ENCODE data around the gene CATSPERE. TPM values are rescaled to one million over a fixed set of nuclear protein-coding genes. Genes with fewer than 3 reads are reported as not detected.

Gene CATSPERE
- total RNA-seq, 2 experiments from 2014 or later = 0.20 to 0.58 TPM

GRCh38 chr1:244628789-244629188, 167.7 kb downstream of the CATSPERE start:
- POLR2A ChIA-PET = no interaction called here
- TF ChIP-seq CTCF (IDR thresholded peaks at IDR 0.05) = no peak
- Mint-ChIP-seq H3K4me3 (no peak overlapping the region), H3K9me3 (no peaks in the 10 kb centered on the region), H3K36me3 (ENCODE audit: low read depth) (no peaks in the 10 kb centered on the region), H3K4me1 (ENCODE audit: low read depth) (no peaks in the 10 kb centered on the region), H3K27me3 (peaks cover 3% of the 10 kb centered on the region), H3K27ac (no peak overlapping the region)
- ATAC-seq = no peak
- intact Hi-C loops (cut with micrococcal nuclease) = no loop called here
- no peak for DNase-seq
- CTCF ChIA-PET = interaction anchor here (1.7 kb wide), 1 partner anchor 25 kb away, joined by 6 read pairs; no protein-coding TSS in a partner anchor

GRCh38 chr1:244633140-244633539, 172.1 kb downstream of the CATSPERE start:
- ChIA-PET CTCF (no interaction called here), POLR2A (no interaction called here)
- Mint-ChIP-seq H3K9me3 (no peaks in the 10 kb centered on the region), H3K4me3 (no peak overlapping the region), H3K27ac (no peak overlapping the region), H3K27me3 (peaks cover 3% of the 10 kb centered on the region), H3K36me3 (ENCODE audit: low read depth) (no peaks in the 10 kb centered on the region), H3K4me1 (ENCODE audit: low read depth) (no peaks in the 10 kb centered on the region)
- TF ChIP-seq CTCF (IDR thresholded peaks at IDR 0.05) = no peak
- no peak for ATAC-seq
- intact Hi-C loops (cut with micrococcal nuclease) = no loop called here
- no peak for DNase-seq

GRCh38 chr1:244634546-244634945, 173.5 kb downstream of the CATSPERE start:
- Mint-ChIP-seq H3K4me3 (no peak overlapping the region), H3K27ac (no peak overlapping the region), H3K9me3 (no peaks in the 10 kb centered on the region), H3K27me3 (peaks cover 3% of the 10 kb centered on the region), H3K4me1 (ENCODE audit: low read depth) (no peaks in the 10 kb centered on the region), H3K36me3 (ENCODE audit: low read depth) (no peaks in the 10 kb centered on the region)
- no peak for DNase-seq
- POLR2A ChIA-PET = interaction anchor here (0.6 kb wide), 1 partner anchor 361 kb away, joined by 3 read pairs; no protein-coding TSS in a partner anchor
- CTCF ChIA-PET = interaction anchor here (0.8 kb wide), 1 partner anchor 31 kb away, joined by 4 read pairs; no protein-coding TSS in a partner anchor
- no peak for ATAC-seq
- intact Hi-C loops (cut with micrococcal nuclease) = no loop called here
- no peak for TF ChIP-seq CTCF (IDR thresholded peaks at IDR 0.05)

GRCh38 chr1:244636488-244637259, 175.6 kb downstream of the CATSPERE start:
- no peak for TF ChIP-seq CTCF (IDR thresholded peaks at IDR 0.05)
- POLR2A ChIA-PET = interaction anchor here (0.6 to 0.8 kb wide), 2 partner anchors 47 to 218 kb away, joined by 3 read pairs; no protein-coding TSS in a partner anchor
- Mint-ChIP-seq H3K4me1 (ENCODE audit: low read depth) (no peaks in the 10 kb centered on the region), H3K27ac (no peak overlapping the region), H3K27me3 (peaks cover 3% of the 10 kb centered on the region), H3K4me3 (no peak overlapping the region), H3K36me3 (ENCODE audit: low read depth) (no peaks in the 10 kb centered on the region), H3K9me3 (no peaks in the 10 kb centered on the region)
- intact Hi-C loops (cut with micrococcal nuclease) = no loop called here
- DNase-seq = no peak
- CTCF ChIA-PET = interaction anchor here (4.6 kb wide), 1 partner anchor 32 kb away, joined by 17 read pairs; no protein-coding TSS in a partner anchor
- ATAC-seq = no peak

- POLR2A ChIA-PET = no interaction called here
- Mint-ChIP-seq H3K4me3 (no peak overlapping the region), H3K27me3 (peaks cover 4% of the 10 kb centered on the region), H3K36me3 (ENCODE audit: low read depth) (no peaks in the 10 kb centered on the region), H3K4me1 (ENCODE audit: low read depth) (no peaks in the 10 kb centered on the region), H3K27ac (no peak overlapping the region), H3K9me3 (no peaks in the 10 kb centered on the region)
- ATAC-seq = no peak
- CTCF ChIA-PET = interaction anchor here (1.9 to 4.6 kb wide), 2 partner anchors 14 to 35 kb away, joined by 4 to 17 read pairs; no protein-coding TSS in a partner anchor
- no peak for TF ChIP-seq CTCF (IDR thresholded peaks at IDR 0.05)
- intact Hi-C loops (cut with micrococcal nuclease) = no loop called here
- DNase-seq = no peak
Measured at GRCh38 chr1:244639561-244639960, 178.5 kb downstream of the CATSPERE start.

All from activated CD8-positive, alpha-beta T cell treated with anti-CD3 and anti-CD28 coated beads for 36 hours (primary cell).